K562 (cell line): Measurements from ENCODE around the gene ENDOV. TPM values are rescaled to one million over a fixed set of nuclear protein-coding genes. Genes with fewer than 3 reads are reported as not detected.
A peak's percentile ranks its signal among the peaks of the same experiment; 100 is the strongest.

Experiments used
- CAMTA2 ChIP-seq: fragments of 250-450 bp; sonication (Bioruptor Pico); conservative IDR thresholded peaks from 2 replicates; pipeline ENCODE4 v1.5.1; 2022
- CEBPG ChIP-seq, 3 experiments: fragments of 200-800 bp in 1 of 3; sonication (Bioruptor generic) in 1 of 3; sonication (generic) in 1 of 3; formaldehyde crosslinking in 1 of 3; IDR thresholded peaks in 2 of 3; conservative IDR thresholded peaks in 1 of 3; 2 replicates each; pipeline versions ENCODE4 v1.6.1 to v1.8.0; 2016 to 2022; ENCODE audit warnings: missing compliant biosample characterization in 2 of 3, missing genetic modification characterization in 2 of 3, mild to moderate bottlenecking in 1 of 3, missing genetic modification reagents in 1 of 3
- FOXA3 ChIP-seq, 2 experiments: fragments of 450-650 bp in 1 of 2; sonication (generic) in 1 of 2; formaldehyde crosslinking; IDR thresholded peaks in 1 of 2; conservative IDR thresholded peaks in 1 of 2; 2 replicates each; pipeline versions ENCODE4 v1.4.0 to v1.8.0; 2020 to 2022; ENCODE audit warnings: mild to moderate bottlenecking in 2 of 2, missing genetic modification reagents in 1 of 2
- HDAC1 ChIP-seq, 2 experiments: fragments of 450-650 bp; IDR thresholded peaks; 2 replicates each; pipeline ENCODE4 v1.6.1; 2016 to 2017; ENCODE audit warnings: inconsistent platforms in 1 of 2, mild to moderate bottlenecking in 1 of 2, moderate library complexity in 1 of 2
- ILF3 ChIP-seq: fragments of 450-650 bp; IDR thresholded peaks from 2 replicates; pipeline ENCODE4 v1.6.1; 2018; ENCODE audit warnings: antibody characterized with exemption, mild to moderate bottlenecking, moderate library complexity, borderline replicate concordance
- KLF16 ChIP-seq: IDR thresholded peaks from 2 replicates; pipeline ENCODE4 v1.6.1; 2016; ENCODE audit warnings: antibody characterized with exemption
- LARP7 ChIP-seq: fragments of 450-650 bp; IDR thresholded peaks from 2 replicates; pipeline ENCODE4 v1.6.1; 2016
- PHF21A ChIP-seq: fragments of 450-650 bp; IDR thresholded peaks from 2 replicates; pipeline ENCODE4 v1.6.1; 2017; ENCODE audit warnings: low read depth, borderline replicate concordance
- POLR2B ChIP-seq: fragments of 450-650 bp; IDR thresholded peaks from 2 replicates; pipeline ENCODE4 v1.6.1; 2018; ENCODE audit warnings: low read depth; ENCODE audit not compliant: partially characterized antibody
- RFX5 ChIP-seq: IDR thresholded peaks from 2 replicates; pipeline ENCODE4 v1.6.1; 2011; ENCODE audit warnings: low read depth, mild to moderate bottlenecking, improper control_type of control experiment, low read length
- RHOXF2B ChIP-seq: fragments of 250-450 bp; sonication (Bioruptor Pico); conservative IDR thresholded peaks from 2 replicates; pipeline ENCODE4 v1.5.1; 2021
- SMAD3 ChIP-seq: fragments of 450-650 bp; formaldehyde crosslinking; conservative IDR thresholded peaks from 2 replicates; pipeline ENCODE4 v1.4.0; 2020; ENCODE audit warnings: mild to moderate bottlenecking
- SMAD4 ChIP-seq: fragments of 250-450 bp; sonication (Bioruptor Pico); conservative IDR thresholded peaks from 2 replicates; pipeline ENCODE4 v1.8.0; 2021; ENCODE audit warnings: inconsistent platforms, mild to moderate bottlenecking, moderate library complexity
- SRSF7 ChIP-seq: fragments of 200-400 bp; formaldehyde crosslinking; optimal IDR thresholded peaks from 2 replicates; pipeline ENCODE3; 2017; ENCODE audit warnings: mild to moderate bottlenecking, low read depth, low read length
- TEAD4 ChIP-seq, 2 experiments: sonication (generic) in 1 of 2; formaldehyde crosslinking in 1 of 2; IDR thresholded peaks; 2 replicates each; pipeline versions ENCODE4 v1.6.1 to v1.8.0; 2012 to 2022; ENCODE audit warnings: borderline replicate concordance in 1 of 2, inconsistent platforms in 1 of 2, low read length in 1 of 2, mild to moderate bottlenecking in 1 of 2, missing genetic modification reagents in 1 of 2
- YBX1 ChIP-seq: fragments of 450-650 bp; IDR thresholded peaks from 2 replicates; pipeline ENCODE4 v1.7.1; 2016; ENCODE audit warnings: mild to moderate bottlenecking
- ZKSCAN1 ChIP-seq: fragments of 150-350 bp; IDR thresholded peaks from 2 replicates; pipeline ENCODE4 v1.6.1; 2016; ENCODE audit warnings: low read depth, low read length
- ZNF140 ChIP-seq: fragments of 250-450 bp; sonication (Bioruptor Pico); IDR thresholded peaks from 2 replicates; pipeline ENCODE4 v1.8.0; 2021; ENCODE audit warnings: moderate library complexity, mild to moderate bottlenecking, inconsistent platforms
- polyA plus RNA-seq, 8 experiments: library from polyadenylated mRNA; depleted of rRNA in 4 of 8; stranded (reverse) in 5 of 8; unstranded in 3 of 8; fragments of >200 nt; fragmentation: Nextera tagmentation in 2 of 8; fragmentation: Illumina TruSeq in 1 of 8; extraction: Ambion mirVana in 2 of 8; extraction: Trizol in 1 of 8; gene quantifications; 2 replicates each; pipeline versions ENCODE4 v1.2.1 to v1.2.3, GENCODE V29; 2011 to 2014; ENCODE audit warnings: inconsistent platforms in 1 of 8, missing spikeins in 1 of 8
- total RNA-seq, 7 experiments: library from RNA; depleted of rRNA in 6 of 7; stranded (reverse); fragments of >200 nt in 6 of 7; fragmentation: Illumina TruSeq in 2 of 7; extraction: Trizol in 2 of 7; gene quantifications; 2 replicates each; pipeline versions ENCODE4 v1.2.1 to v1.2.3, GENCODE V29; 2011 to 2021; ENCODE audit warnings: low replicate concordance in 1 of 7
- TF ChIP-seq, protein P1 (sequence below): fragments of 450-650 bp; IDR thresholded peaks from 2 replicates; pipeline ENCODE4 v1.6.1; 2018; ENCODE audit not compliant: partially characterized antibody
- TF ChIP-seq, protein P2 (sequence below): sonication (generic); formaldehyde crosslinking; IDR thresholded peaks from 2 replicates; pipeline ENCODE4 v1.9.0; 2022; ENCODE audit warnings: mild to moderate bottlenecking, missing genetic modification reagents
- TF ChIP-seq, protein P3 (sequence below), 2 experiments: fragments of 450-650 bp in 1 of 2; IDR thresholded peaks; 2 replicates each; pipeline ENCODE4 v1.6.1; 2011 to 2017; ENCODE audit warnings: low read depth in 2 of 2, antibody characterized with exemption in 1 of 2, borderline replicate concordance in 1 of 2, low read length in 1 of 2, mild to moderate bottlenecking in 1 of 2, mixed read lengths in 1 of 2; ENCODE audit not compliant: control insufficient read depth in 1 of 2

The ENDOV gene
- total and polyA plus RNA-seq, 9 of the 15 experiments (the other 6 are each of a cell fraction or from before 2014, with no cell fraction given), result 1.2 to 8.2 (median 3.7) TPM

DNA sequence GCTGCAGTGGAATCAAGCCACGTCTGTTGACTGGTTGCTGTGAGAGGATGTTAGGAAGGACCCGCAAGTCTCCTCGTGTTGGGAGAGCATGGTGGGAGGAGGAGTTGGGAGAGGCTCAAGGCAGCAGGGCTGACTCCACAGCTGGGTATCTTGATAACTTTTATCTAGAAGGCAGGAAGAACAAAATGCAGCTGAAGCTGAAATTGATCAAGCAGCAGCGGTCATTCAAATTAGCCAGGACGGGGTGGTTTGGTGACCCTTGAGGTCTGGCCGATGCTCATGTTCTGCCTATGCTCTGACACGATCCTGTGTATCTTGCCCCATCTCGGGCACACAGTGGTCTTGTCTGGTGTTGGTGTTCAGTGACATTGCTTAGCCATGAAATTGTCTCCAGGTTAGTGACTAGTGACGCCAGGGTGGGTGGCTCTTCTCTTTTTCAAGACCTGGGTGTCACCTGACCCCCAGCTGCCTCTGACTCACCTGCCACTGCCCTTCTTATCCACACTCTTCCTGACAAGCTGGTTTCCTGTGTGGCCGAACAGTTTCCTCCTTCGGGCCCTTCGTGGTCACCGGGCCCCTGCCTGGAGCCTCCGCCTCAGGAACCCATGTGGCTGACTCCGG lies 42.4 kb downstream of the ENDOV start (continued):
- TF ChIP-seq PHF21A (no peak), RHOXF2B (CRISPR knock-in tag) (no peak), HDAC1 (IDR thresholded peaks at IDR 0.05) (peak in 1 of 2 experiments; percentile 6; a peak in 1 of 4 replicates), CEBPG (CRISPR knock-in tag; IDR thresholded peaks at IDR 0.05) (no peak), CEBPG (tag; conservative IDR thresholded peaks at IDR 0.05 in 1 of 2, IDR thresholded peaks at IDR 0.05 in 1 of 2) (no peak), SMAD3 (CRISPR knock-in tag) (no peak), YBX1 (no peak), TEAD4 (IDR thresholded peaks at IDR 0.05; ENCODE audit: low read length) (peak; percentile 79), TEAD4 (CRISPR knock-in tag; IDR thresholded peaks at IDR 0.05; ENCODE audit: borderline replicate concordance) (no peak), ZKSCAN1 (no peak), LARP7 (no peak), RFX5 (no peak), ILF3 (no peak), ZNF140 (no peak), POLR2B (no peak), FOXA3 (CRISPR knock-in tag; conservative IDR thresholded peaks at IDR 0.05 in 1 of 2, IDR thresholded peaks at IDR 0.05 in 1 of 2) (no peak), CAMTA2 (CRISPR knock-in tag) (no peak), SRSF7 (no peak), KLF16 (peak; percentile 57; the same call in 1 of the 2 replicates), SMAD4 (0 out of 2 replicates have a peak, but pooled peaks have one; percentile 36)
- TF ChIP-seq, protein P1, sequence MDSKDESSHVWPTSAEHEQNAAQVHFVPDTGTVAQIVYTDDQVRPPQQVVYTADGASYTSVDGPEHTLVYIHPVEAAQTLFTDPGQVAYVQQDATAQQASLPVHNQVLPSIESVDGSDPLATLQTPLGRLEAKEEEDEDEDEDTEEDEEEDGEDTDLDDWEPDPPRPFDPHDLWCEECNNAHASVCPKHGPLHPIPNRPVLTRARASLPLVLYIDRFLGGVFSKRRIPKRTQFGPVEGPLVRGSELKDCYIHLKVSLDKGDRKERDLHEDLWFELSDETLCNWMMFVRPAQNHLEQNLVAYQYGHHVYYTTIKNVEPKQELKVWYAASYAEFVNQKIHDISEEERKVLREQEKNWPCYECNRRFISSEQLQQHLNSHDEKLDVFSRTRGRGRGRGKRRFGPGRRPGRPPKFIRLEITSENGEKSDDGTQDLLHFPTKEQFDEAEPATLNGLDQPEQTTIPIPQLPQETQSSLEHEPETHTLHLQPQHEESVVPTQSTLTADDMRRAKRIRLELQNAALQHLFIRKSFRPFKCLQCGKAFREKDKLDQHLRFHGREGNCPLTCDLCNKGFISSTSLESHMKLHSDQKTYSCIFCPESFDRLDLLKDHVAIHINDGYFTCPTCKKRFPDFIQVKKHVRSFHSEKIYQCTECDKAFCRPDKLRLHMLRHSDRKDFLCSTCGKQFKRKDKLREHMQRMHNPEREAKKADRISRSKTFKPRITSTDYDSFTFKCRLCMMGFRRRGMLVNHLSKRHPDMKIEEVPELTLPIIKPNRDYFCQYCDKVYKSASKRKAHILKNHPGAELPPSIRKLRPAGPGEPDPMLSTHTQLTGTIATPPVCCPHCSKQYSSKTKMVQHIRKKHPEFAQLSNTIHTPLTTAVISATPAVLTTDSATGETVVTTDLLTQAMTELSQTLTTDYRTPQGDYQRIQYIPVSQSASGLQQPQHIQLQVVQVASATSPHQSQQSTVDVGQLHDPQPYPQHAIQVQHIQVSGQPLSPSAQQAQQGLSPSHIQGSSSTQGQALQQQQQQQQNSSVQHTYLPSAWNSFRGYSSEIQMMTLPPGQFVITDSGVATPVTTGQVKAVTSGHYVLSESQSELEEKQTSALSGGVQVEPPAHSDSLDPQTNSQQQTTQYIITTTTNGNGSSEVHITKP, result peak; percentile 23
- TF ChIP-seq, protein P2, sequence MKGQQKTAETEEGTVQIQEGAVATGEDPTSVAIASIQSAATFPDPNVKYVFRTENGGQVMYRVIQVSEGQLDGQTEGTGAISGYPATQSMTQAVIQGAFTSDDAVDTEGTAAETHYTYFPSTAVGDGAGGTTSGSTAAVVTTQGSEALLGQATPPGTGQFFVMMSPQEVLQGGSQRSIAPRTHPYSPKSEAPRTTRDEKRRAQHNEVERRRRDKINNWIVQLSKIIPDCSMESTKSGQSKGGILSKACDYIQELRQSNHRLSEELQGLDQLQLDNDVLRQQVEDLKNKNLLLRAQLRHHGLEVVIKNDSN (CRISPR knock-in tag), result peak; percentile 73
- TF ChIP-seq, protein P3, sequence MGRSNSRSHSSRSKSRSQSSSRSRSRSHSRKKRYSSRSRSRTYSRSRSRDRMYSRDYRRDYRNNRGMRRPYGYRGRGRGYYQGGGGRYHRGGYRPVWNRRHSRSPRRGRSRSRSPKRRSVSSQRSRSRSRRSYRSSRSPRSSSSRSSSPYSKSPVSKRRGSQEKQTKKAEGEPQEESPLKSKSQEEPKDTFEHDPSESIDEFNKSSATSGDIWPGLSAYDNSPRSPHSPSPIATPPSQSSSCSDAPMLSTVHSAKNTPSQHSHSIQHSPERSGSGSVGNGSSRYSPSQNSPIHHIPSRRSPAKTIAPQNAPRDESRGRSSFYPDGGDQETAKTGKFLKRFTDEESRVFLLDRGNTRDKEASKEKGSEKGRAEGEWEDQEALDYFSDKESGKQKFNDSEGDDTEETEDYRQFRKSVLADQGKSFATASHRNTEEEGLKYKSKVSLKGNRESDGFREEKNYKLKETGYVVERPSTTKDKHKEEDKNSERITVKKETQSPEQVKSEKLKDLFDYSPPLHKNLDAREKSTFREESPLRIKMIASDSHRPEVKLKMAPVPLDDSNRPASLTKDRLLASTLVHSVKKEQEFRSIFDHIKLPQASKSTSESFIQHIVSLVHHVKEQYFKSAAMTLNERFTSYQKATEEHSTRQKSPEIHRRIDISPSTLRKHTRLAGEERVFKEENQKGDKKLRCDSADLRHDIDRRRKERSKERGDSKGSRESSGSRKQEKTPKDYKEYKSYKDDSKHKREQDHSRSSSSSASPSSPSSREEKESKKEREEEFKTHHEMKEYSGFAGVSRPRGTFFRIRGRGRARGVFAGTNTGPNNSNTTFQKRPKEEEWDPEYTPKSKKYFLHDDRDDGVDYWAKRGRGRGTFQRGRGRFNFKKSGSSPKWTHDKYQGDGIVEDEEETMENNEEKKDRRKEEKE (IDR thresholded peaks at IDR 0.05; ENCODE audit: borderline replicate concordance in 1 of 2, control insufficient read depth in 1 of 2, low read depth in 2 of 2, low read length in 1 of 2), result no peak
